Kidney (tissue), 14 donors: ENCODE results near the gene BROX. TPM values are rescaled to one million over a fixed set of nuclear protein-coding genes. Genes with fewer than 3 reads are reported as not detected.

Source experiments
- DNase-seq, 5 donors: peaks; one replicate each; pipeline ENCODE4 v3.0.0-alpha.2; 2013 to 2020
- FAIRE-seq: peaks from 2 replicates; lab custom pipeline; 2012; peaks lifted over from hg19 to GRCh38; lab: Jason Lieb, UNC
- H3K27ac ChIP-seq, 2 donors: one replicate each; pipeline ENCODE4 v1.7.0; 2013; ENCODE audit warnings: low read depth in 2 of 2, low read length in 2 of 2, inconsistent platforms in 1 of 2
- H3K27me3 ChIP-seq: one replicate; pipeline ENCODE4 v1.7.1; 2013; ENCODE audit warnings: low read length, inconsistent platforms; ENCODE audit not compliant: control insufficient read depth, insufficient read depth
- H3K36me3 ChIP-seq, 3 donors: one replicate each; pipeline versions ENCODE4 v1.7.0 to v1.7.1; 2013; ENCODE audit warnings: low read length in 3 of 3, control low read depth in 1 of 3, inconsistent platforms in 1 of 3; ENCODE audit not compliant: insufficient read depth in 3 of 3, control insufficient read depth in 2 of 3
- H3K4me1 ChIP-seq, 3 donors: one replicate each; pipeline versions ENCODE4 v1.7.0 to v1.7.1; 2013; ENCODE audit warnings: low read length in 3 of 3, inconsistent platforms in 1 of 3, low read depth in 1 of 3; ENCODE audit not compliant: control insufficient read depth in 2 of 3, insufficient read depth in 2 of 3
- H3K4me3 ChIP-seq, 3 donors: one replicate each; pipeline versions ENCODE4 v1.7.0 to v1.8.1; 2013; ENCODE audit warnings: low read length in 3 of 3, control low read depth in 1 of 3, inconsistent platforms in 1 of 3
- H3K9ac ChIP-seq, 3 donors: one replicate each; pipeline versions ENCODE4 v1.7.0 to v1.7.1; 2013; ENCODE audit warnings: low read length in 3 of 3, control low read depth in 1 of 3, inconsistent platforms in 1 of 3
- H3K9me3 ChIP-seq, 3 donors: one replicate each; pipeline versions ENCODE4 v1.7.0 to v1.7.1; 2013; ENCODE audit warnings: low read length in 3 of 3, control low read depth in 1 of 3, inconsistent platforms in 1 of 3; ENCODE audit not compliant: control insufficient read depth in 2 of 3, insufficient read depth in 1 of 3
- intact Hi-C: fragments of 100-400 bp; cut with DNase I; formaldehyde crosslinking; loops from one replicate; pipeline ENCODE4 v1.11.1; 2022
- polyA plus RNA-seq: library from polyadenylated mRNA; stranded (reverse); fragments of 350-450 nt; fragmentation: Illumina TruSeq; extraction: RNeasy Lipid Tissue Mini Kit (QIAGEN cat#74804); gene quantifications from one replicate; pipeline ENCODE4 v1.2.3, GENCODE V29; 2014; ENCODE audit warnings: low read depth, low replicate concordance; ENCODE audit not compliant: insufficient read depth
- total RNA-seq: library from RNA; stranded (reverse); fragmentation: NEBNext Ultra II Directional; extraction: Animal tissue kit (Norgen Biotek cat#: 25700); gene quantifications from one replicate; pipeline ENCODE4 v1.2.1, GENCODE V29; 2021
- TF ChIP-seq, protein P1 (sequence below): IDR thresholded peaks from 3 replicates; pipeline ENCODE4 v1.5.1; 2012; ENCODE audit warnings: mild to moderate bottlenecking, moderate library complexity, borderline replicate concordance; ENCODE audit not compliant: insufficient read depth; ENCODE audit errors: extremely low read depth
- donor health status: control.
- donor health status: control.
- donor health status: control.
- donor health status: control.
- donor health status: control.
- donor health status: DM: yes; HTN: yes; CAD: no.
- donor health status: Normal renal cell carcinoma (clear cell type).

Gene BROX
- total and polyA plus RNA-seq, 2 donors from 2014 or later = 18.0 to 52.1 TPM

DNA sequence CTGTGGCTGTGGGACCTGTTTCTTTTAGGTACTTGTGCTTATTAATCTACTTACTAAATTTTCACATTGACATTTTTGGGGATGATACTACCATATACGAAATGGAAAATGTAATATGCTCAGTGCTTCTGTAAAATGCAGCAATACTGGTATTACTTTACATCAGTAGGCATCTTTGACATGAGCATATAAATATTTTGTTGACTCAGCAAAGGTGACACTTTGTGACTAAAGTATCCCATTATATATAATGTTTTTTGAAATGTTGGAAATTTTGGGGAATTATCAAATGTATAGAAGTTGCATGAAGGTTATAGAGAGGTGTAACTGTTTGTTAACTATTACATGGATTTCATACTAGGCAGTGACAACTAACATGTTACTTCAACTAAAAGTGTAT is 22.4 kb downstream of the BROX start:
- no peaks in the 10 kb centered on the region for H3K4me1 ChIP-seq
- H3K27ac ChIP-seq = no peak overlapping the region
- H3K36me3 ChIP-seq = peaks cover 9 to 39% (median 25%) of the 10 kb centered on the region in 3 donors
- no peaks in the 10 kb centered on the region for H3K27me3 ChIP-seq
- intact Hi-C loops = no loop called here
- TF ChIP-seq, protein P1, sequence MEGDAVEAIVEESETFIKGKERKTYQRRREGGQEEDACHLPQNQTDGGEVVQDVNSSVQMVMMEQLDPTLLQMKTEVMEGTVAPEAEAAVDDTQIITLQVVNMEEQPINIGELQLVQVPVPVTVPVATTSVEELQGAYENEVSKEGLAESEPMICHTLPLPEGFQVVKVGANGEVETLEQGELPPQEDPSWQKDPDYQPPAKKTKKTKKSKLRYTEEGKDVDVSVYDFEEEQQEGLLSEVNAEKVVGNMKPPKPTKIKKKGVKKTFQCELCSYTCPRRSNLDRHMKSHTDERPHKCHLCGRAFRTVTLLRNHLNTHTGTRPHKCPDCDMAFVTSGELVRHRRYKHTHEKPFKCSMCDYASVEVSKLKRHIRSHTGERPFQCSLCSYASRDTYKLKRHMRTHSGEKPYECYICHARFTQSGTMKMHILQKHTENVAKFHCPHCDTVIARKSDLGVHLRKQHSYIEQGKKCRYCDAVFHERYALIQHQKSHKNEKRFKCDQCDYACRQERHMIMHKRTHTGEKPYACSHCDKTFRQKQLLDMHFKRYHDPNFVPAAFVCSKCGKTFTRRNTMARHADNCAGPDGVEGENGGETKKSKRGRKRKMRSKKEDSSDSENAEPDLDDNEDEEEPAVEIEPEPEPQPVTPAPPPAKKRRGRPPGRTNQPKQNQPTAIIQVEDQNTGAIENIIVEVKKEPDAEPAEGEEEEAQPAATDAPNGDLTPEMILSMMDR = no peak
- FAIRE-seq (no peak), DNase-seq (no peak)
- no peak overlapping the region for H3K4me3 ChIP-seq
- no peak overlapping the region for H3K9ac ChIP-seq
- no peaks in the 10 kb centered on the region for H3K9me3 ChIP-seq

DNA sequence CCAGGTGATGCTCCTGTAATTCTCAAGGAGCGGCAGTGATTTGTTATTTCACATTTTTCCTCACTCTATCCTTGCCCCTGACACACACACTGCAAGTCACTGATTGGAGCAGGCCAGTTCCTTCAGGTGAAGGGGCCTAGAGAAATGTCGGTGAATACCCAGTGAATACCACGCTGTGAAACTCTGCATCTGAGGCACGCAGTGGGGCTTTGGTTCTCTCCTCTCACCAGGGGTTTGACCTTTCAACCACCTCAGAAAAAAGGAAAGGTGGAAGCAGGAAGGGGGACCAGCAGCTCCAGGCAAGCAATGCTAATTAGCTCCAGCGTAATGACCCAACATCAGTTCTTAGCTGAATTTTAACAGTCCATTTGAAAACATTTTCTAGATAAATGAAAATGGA is 24.1 kb downstream of the BROX start:
- Histone ChIP-seq H3K36me3 (peaks cover 7 to 24% (median 13%) of the 10 kb centered on the region in 3 donors), H3K9ac (no peak overlapping the region), H3K27me3 (no peaks in the 10 kb centered on the region), H3K9me3 (no peaks in the 10 kb centered on the region), H3K27ac (no peak overlapping the region), H3K4me1 (no peaks in the 10 kb centered on the region), H3K4me3 (no peak overlapping the region)
- TF ChIP-seq, protein P1 = no peak
- intact Hi-C loops = no loop called here
- FAIRE-seq (no peak), DNase-seq (no peak)

DNA sequence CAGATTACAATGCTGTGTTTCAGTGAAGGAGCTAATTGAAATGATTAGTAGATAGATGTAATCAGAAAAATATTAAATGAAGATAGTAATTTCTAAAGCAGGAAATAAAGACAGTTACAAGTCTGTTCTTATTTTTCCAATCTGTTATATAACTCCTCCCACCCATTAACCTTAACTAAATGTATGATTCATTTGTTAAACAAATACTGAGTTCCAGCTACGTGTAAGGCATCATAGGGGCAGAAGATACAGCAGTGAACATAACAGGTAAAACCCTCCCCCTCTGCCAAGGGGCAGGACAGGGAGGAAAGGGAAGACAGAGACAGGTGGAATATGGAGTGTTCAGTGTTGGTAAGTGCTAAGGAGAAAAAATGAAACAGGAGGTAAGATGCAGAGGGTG is 24.6 kb downstream of the BROX start, which contains the start of gene FAM177B:
TSS of gene FAM177B (plus strand) at position 231 of the 400 bp plus-strand sequence. CDS start 9,344 bp downstream, outside the sequence.
- Histone ChIP-seq H3K4me3 (no peak within 1 kb of the TSS), H3K36me3 (peaks cover 7 to 20% (median 11%) of the 10 kb centered on the region in 3 donors), H3K4me1 (no peaks in the 10 kb centered on the region), H3K27ac (no peak within 1 kb of the TSS), H3K9ac (no peak within 1 kb of the TSS), H3K9me3 (no peaks in the 10 kb centered on the region), H3K27me3 (no peaks in the 10 kb centered on the region)
- no peak for DNase-seq
- intact Hi-C loops = no loop called here
- no peak for FAIRE-seq
- TF ChIP-seq, protein P1 = no peak

DNA sequence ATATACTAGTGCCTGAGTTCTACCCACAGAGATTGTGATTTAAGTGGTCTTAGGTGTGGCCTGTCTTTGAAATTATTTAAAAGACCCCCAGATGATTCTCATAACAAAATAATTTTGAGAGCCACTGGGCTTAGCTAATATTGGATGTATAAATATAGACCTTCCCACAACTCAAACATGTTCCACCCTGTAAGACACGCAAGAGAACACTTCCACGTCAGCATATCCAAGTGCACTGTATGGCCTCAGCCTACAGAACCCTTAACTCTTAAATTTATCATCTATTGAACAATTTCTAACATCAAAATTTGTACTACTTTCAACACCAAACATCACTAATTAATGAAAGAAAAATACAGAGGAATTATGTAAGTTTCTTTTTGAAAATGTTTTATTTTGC is 27.1 kb downstream of the BROX start:
- Histone ChIP-seq H3K4me3 (no peak overlapping the region), H3K27me3 (no peaks in the 10 kb centered on the region), H3K36me3 (peaks cover 0 to 7% (median 4%) of the 10 kb centered on the region in 3 donors), H3K4me1 (no peaks in the 10 kb centered on the region), H3K27ac (no peak overlapping the region), H3K9ac (no peak overlapping the region), H3K9me3 (no peaks in the 10 kb centered on the region)
- intact Hi-C loops = no loop called here
- TF ChIP-seq, protein P1 = no peak
- FAIRE-seq (no peak), DNase-seq (no peak)
